DND-41 (cell line): ENCODE results near the gene CLASP1.

Experiments used
- ATAC-seq: fragments of 200-7000 bp; cut with Tn5 transposase; 3 replicates; pipeline ENCODE4 v1.9.1; 2021; ENCODE audit warnings: low read depth; ENCODE audit not compliant: insufficient read depth
- DNase-seq: peaks from one replicate; pipeline ENCODE4 v3.0.0-alpha.2; 2020
- H2AFZ ChIP-seq: 2 replicates; pipeline ENCODE4 v1.6.0; 2012; ENCODE audit warnings: low read depth, low read length
- H3K27ac ChIP-seq: 2 replicates; pipeline ENCODE4 v1.5.1; 2012; ENCODE audit warnings: low read length, inconsistent platforms
- H3K27me3 ChIP-seq: fragments of 200-600 bp; sonication (generic); 2 replicates; pipeline ENCODE4 v1.6.0; 2012; ENCODE audit warnings: low read length, mild to moderate bottlenecking, inconsistent platforms; ENCODE audit not compliant: insufficient read depth, poor library complexity
- H3K36me3 ChIP-seq: 2 replicates; pipeline ENCODE4 v1.5.1; 2012; ENCODE audit warnings: low read length, inconsistent platforms; ENCODE audit not compliant: insufficient read depth
- H3K4me1 ChIP-seq: 2 replicates; pipeline ENCODE4 v1.5.1; 2012; ENCODE audit warnings: mild to moderate bottlenecking, low read length; ENCODE audit not compliant: insufficient read depth
- H3K4me2 ChIP-seq: 2 replicates; pipeline ENCODE4 v1.6.0; 2012; ENCODE audit warnings: mild to moderate bottlenecking, moderate library complexity, low read length, inconsistent platforms; ENCODE audit not compliant: insufficient read depth
- H3K4me3 ChIP-seq, 2 experiments: fragments of 200-600 bp in 1 of 2; shearing (Covaris generic) in 1 of 2; 2 replicates each; pipeline ENCODE4 v1.5.1; 2012 to 2016; ENCODE audit warnings: inconsistent platforms in 2 of 2, low read length in 2 of 2, mild to moderate bottlenecking in 2 of 2, low read depth in 1 of 2, moderate library complexity in 1 of 2
- H3K79me2 ChIP-seq: 2 replicates; pipeline ENCODE4 v1.6.0; 2012; ENCODE audit warnings: low read length, inconsistent platforms; ENCODE audit not compliant: insufficient read depth
- H3K9ac ChIP-seq: 2 replicates; pipeline ENCODE4 v1.6.0; 2012; ENCODE audit warnings: low read depth, mild to moderate bottlenecking, inconsistent platforms, low read length, moderate library complexity
- H3K9me3 ChIP-seq: 2 replicates; pipeline ENCODE4 v1.5.1; 2012; ENCODE audit warnings: low read length, moderate library complexity, mild to moderate bottlenecking, inconsistent platforms; ENCODE audit not compliant: insufficient read depth, severe bottlenecking
- H4K20me1 ChIP-seq: 2 replicates; pipeline ENCODE4 v1.6.0; 2012; ENCODE audit warnings: low read length; ENCODE audit not compliant: insufficient read depth
- CTCF ChIP-seq: IDR thresholded peaks from 2 replicates; pipeline ENCODE4 v1.5.1; 2012; ENCODE audit warnings: borderline replicate concordance, low read length, moderate library complexity, mild to moderate bottlenecking; ENCODE audit not compliant: poor library complexity, severe bottlenecking; ENCODE audit errors: extremely low read depth
- EZH2 ChIP-seq: IDR thresholded peaks from 3 replicates; pipeline ENCODE4 v1.6.1; 2012; ENCODE audit warnings: borderline replicate concordance, low read depth, mild to moderate bottlenecking, moderate library complexity, low read length, inconsistent platforms; ENCODE audit not compliant: severe bottlenecking

The CLASP1 gene

DNA sequence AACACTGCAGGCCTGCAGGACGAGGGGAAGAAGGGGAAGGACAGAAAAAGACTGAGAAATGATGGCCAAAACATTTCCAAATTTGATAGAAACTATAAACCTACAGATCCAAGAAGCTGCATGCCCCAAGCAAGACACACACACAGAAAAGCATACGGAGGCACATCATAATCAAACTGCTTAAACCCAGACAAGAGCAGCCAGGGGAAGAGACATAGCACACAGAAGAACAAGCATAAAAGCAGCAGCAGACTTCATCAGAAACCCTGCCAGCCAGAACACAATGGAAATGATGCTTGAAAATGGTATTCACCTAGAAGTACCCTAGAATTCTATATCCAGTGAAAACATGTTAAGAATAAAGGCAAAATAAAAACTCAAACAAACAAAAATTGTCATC, 175.8 kb downstream of the CLASP1 start:
- no peaks in the 10 kb centered on the region for H3K9me3 ChIP-seq

GRCh38 chr2:121472470-121472993, 176.7 kb downstream of the CLASP1 start:
- H3K79me2 ChIP-seq: peaks cover 26% of the 10 kb centered on the region
- no peak overlapping the region for H3K4me2 ChIP-seq
- peaks cover 13% of the 10 kb centered on the region for H4K20me1 ChIP-seq
- H3K27ac ChIP-seq: no peak overlapping the region
- no peak overlapping the region for H3K9ac ChIP-seq
- H3K4me3 ChIP-seq: no peak overlapping the region
- peaks cover 46% of the 10 kb centered on the region for H3K36me3 ChIP-seq
- no peaks in the 10 kb centered on the region for H3K4me1 ChIP-seq
- DNase-seq (no peak), ATAC-seq (no peak)
- no peaks in the 10 kb centered on the region for H3K9me3 ChIP-seq
- no peaks in the 10 kb centered on the region for H3K27me3 ChIP-seq
- H2AFZ ChIP-seq: no peak overlapping the region
- TF ChIP-seq CTCF: no peak
- TF ChIP-seq EZH2: no peak

More for the DNA sequence above, 175.8 kb downstream of the CLASP1 start:
- TF ChIP-seq EZH2 (no peak), CTCF (no peak)
- Histone ChIP-seq H3K4me3 (no peak overlapping the region), H3K27ac (no peak overlapping the region), H2AFZ (no peak overlapping the region), H3K36me3 (peaks cover 36% of the 10 kb centered on the region), H3K27me3 (no peaks in the 10 kb centered on the region), H3K4me1 (no peaks in the 10 kb centered on the region), H3K79me2 (peaks cover 26% of the 10 kb centered on the region), H3K9ac (no peak overlapping the region), H3K4me2 (no peak overlapping the region), H4K20me1 (peaks cover 20% of the 10 kb centered on the region)
- DNase-seq: no peak
- ATAC-seq: no peak

DNA sequence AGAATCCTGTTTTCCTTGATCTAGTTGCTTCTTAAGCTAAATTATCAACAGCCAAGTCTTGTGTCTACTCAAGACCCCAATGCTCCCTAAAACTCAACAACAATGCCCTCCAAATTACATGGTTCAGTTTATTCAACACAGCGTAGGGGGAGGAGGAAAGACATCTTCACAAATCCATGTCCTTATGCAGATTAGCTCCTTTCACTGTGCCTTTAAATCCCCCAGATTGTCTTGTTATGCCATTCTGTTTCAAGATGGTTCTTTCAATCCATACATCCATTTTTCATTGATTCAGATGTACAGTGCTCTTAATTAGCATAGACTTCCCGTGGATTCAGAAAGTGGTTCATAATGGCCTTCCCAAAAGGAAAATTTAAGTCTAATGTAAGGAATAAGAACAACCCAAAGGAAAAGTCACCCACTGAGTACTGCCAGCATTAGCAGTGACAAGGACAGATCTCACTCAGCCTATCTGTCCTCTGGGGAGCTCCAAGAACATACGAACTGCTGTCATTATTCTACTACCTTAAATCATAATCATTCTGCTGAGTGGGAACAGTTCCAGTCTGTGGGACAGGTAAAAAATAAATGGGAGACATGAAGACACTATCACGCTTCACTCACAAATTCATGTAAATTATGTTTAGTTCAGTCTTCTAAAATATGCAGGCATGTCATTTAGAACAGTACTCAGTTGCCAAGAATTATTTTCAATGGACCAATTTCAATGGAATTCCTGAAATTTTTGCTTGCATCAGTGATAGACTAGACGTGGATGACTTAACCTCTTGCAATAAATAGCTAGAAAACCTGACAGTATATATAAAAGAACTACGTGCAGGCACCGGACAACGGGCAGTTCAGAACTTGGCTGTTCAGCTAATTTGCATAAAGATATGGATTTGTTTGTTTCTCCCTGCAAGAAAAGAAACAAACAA, 177.5 kb downstream of the CLASP1 start:
- Histone ChIP-seq H2AFZ (no peak overlapping the region), H3K9me3 (no peaks in the 10 kb centered on the region)

More for the DNA sequence above, 177.5 kb downstream of the CLASP1 start:
- no peak overlapping the region for H3K9ac ChIP-seq
- no peaks in the 10 kb centered on the region for H3K27me3 ChIP-seq
- no peak for TF ChIP-seq CTCF
- TF ChIP-seq EZH2: no peak
- H3K27ac ChIP-seq: no peak overlapping the region
- H3K4me2 ChIP-seq: no peak overlapping the region
- H3K4me3 ChIP-seq: no peak overlapping the region
- peaks cover 26% of the 10 kb centered on the region for H3K79me2 ChIP-seq
- DNase-seq: no peak
- peaks cover 53% of the 10 kb centered on the region for H3K36me3 ChIP-seq
- H3K4me1 ChIP-seq: no peaks in the 10 kb centered on the region
- H4K20me1 ChIP-seq: peaks cover 12% of the 10 kb centered on the region
- ATAC-seq: no peak
